SK-N-SH treated with all-trans-retinoic acid at 6 μM for 48 hours (cell line): ENCODE measurements around the gene BIN2.

ENCODE experiments used
- ARNTL ChIP-seq: fragments of 450-650 bp; formaldehyde crosslinking; IDR thresholded peaks from 2 replicates; pipeline ENCODE4 v1.5.0; 2020; ENCODE audit warnings: low read depth, mild to moderate bottlenecking, moderate library complexity, borderline replicate concordance
- ISL1 ChIP-seq: fragments of 250-450 bp; sonication (Bioruptor Pico); IDR thresholded peaks from 2 replicates; pipeline ENCODE4 v2.1.2; 2022; ENCODE audit warnings: mild to moderate bottlenecking, moderate library complexity
- OSR1 ChIP-seq: fragments of 250-450 bp; sonication (Bioruptor Pico); IDR thresholded peaks from 2 replicates; pipeline ENCODE4 v1.8.0; 2022; ENCODE audit warnings: moderate library complexity, mild to moderate bottlenecking, inconsistent platforms
- PPARA ChIP-seq: fragments of 250-450 bp; sonication (Bioruptor Pico); IDR thresholded peaks from 2 replicates; pipeline ENCODE4 v1.5.0; 2020; ENCODE audit warnings: mild to moderate bottlenecking, borderline replicate concordance
- RARB ChIP-seq: fragments of 250-450 bp; sonication (Bioruptor Pico); IDR thresholded peaks from 2 replicates; pipeline ENCODE4 v1.8.0; 2021; ENCODE audit warnings: mild to moderate bottlenecking, moderate library complexity
- TOX ChIP-seq: fragments of 250-450 bp; sonication (Bioruptor Pico); IDR thresholded peaks from 2 replicates; pipeline ENCODE4 v1.8.0; 2021; ENCODE audit warnings: mild to moderate bottlenecking, moderate library complexity, borderline replicate concordance
- ZFP3 ChIP-seq: fragments of 250-450 bp; sonication (Bioruptor Pico); IDR thresholded peaks from 2 replicates; pipeline ENCODE4 v1.5.0; 2020; ENCODE audit warnings: mild to moderate bottlenecking, moderate library complexity
- ZFP30 ChIP-seq: fragments of 450-650 bp; formaldehyde crosslinking; IDR thresholded peaks from 2 replicates; pipeline ENCODE4 v1.5.0; 2022; ENCODE audit warnings: mild to moderate bottlenecking, moderate library complexity
- ZNF70 ChIP-seq: fragments of 450-650 bp; formaldehyde crosslinking; IDR thresholded peaks from 2 replicates; pipeline ENCODE4 v1.5.0; 2020; ENCODE audit warnings: mild to moderate bottlenecking, moderate library complexity
- TF ChIP-seq, protein P1 (sequence below): fragments of 250-450 bp; sonication (Bioruptor Pico); IDR thresholded peaks from 2 replicates; pipeline ENCODE4 v1.8.0; 2020; ENCODE audit warnings: mild to moderate bottlenecking, moderate library complexity, borderline replicate concordance
- TF ChIP-seq, protein P2 (sequence below): fragments of 250-450 bp; sonication (Bioruptor Pico); IDR thresholded peaks from 2 replicates; pipeline ENCODE4 v1.5.1; 2021; ENCODE audit warnings: mild to moderate bottlenecking, moderate library complexity
- TF ChIP-seq, protein P3 (sequence below): fragments of 250-450 bp; sonication (Bioruptor Pico); IDR thresholded peaks from 2 replicates; pipeline ENCODE4 v1.5.1; 2020; ENCODE audit warnings: low read depth, mild to moderate bottlenecking, moderate library complexity

DNA sequence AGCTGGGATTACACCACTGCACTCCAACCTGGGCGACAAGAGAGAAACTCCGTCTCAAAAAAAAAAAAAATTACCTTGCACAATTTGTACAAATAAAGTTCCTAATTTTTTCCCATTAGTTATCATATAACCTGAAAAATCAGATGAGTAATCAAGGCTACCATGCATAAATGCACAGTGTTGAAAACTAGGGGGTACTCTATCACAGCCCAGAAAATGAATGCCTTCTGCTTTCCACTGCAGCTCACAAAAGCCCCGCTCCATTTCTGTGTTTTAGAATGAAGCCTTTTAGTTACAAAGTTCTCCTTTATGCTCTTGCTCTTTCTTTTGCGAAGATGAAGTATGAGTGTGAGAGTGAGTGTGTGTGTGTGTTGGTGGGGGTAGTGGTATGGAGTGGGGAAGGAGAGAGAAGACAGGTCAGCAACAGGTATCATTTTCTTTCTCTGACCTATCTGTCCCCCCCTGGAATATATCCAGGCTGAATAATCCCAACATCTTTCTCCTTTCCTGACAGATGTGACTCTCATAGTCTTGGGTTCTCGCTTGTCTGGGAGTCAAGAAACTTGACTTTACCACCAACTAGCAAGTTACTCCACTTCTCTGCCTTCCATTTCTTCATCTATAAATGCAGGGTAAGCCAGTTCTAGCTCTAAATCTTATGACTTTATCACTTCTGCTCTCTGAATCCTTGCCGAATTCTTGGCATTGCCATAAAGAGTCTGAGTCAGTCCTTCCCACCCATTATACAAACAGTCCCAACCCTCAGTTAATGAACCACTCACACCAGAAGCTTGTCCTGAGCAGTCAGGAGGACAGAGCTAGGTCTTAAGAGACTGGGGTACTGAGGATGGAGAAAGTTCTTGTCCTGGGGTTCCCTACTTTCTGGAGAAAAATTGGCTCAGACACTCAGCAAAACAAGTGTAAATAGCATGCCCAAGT lies 16.1 kb downstream of the BIN2 start:
- TF ChIP-seq, protein P1, sequence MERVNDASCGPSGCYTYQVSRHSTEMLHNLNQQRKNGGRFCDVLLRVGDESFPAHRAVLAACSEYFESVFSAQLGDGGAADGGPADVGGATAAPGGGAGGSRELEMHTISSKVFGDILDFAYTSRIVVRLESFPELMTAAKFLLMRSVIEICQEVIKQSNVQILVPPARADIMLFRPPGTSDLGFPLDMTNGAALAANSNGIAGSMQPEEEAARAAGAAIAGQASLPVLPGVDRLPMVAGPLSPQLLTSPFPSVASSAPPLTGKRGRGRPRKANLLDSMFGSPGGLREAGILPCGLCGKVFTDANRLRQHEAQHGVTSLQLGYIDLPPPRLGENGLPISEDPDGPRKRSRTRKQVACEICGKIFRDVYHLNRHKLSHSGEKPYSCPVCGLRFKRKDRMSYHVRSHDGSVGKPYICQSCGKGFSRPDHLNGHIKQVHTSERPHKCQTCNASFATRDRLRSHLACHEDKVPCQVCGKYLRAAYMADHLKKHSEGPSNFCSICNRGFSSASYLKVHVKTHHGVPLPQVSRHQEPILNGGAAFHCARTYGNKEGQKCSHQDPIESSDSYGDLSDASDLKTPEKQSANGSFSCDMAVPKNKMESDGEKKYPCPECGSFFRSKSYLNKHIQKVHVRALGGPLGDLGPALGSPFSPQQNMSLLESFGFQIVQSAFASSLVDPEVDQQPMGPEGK: no peak
- TF ChIP-seq ISL1 (CRISPR knock-in tag) (no peak), ZFP30 (CRISPR knock-in tag) (no peak), RARB (no peak), ZFP3 (CRISPR knock-in tag) (no peak), ARNTL (CRISPR knock-in tag) (no peak), OSR1 (CRISPR knock-in tag) (no peak), PPARA (CRISPR knock-in tag) (no peak), ZNF70 (CRISPR knock-in tag) (no peak), TOX (no peak)
- TF ChIP-seq, protein P2, sequence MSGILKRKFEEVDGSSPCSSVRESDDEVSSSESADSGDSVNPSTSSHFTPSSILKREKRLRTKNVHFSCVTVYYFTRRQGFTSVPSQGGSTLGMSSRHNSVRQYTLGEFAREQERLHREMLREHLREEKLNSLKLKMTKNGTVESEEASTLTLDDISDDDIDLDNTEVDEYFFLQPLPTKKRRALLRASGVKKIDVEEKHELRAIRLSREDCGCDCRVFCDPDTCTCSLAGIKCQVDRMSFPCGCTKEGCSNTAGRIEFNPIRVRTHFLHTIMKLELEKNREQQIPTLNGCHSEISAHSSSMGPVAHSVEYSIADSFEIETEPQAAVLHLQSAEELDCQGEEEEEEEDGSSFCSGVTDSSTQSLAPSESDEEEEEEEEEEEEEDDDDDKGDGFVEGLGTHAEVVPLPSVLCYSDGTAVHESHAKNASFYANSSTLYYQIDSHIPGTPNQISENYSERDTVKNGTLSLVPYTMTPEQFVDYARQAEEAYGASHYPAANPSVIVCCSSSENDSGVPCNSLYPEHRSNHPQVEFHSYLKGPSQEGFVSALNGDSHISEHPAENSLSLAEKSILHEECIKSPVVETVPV (CRISPR knock-in tag): no peak
- TF ChIP-seq, protein P3, sequence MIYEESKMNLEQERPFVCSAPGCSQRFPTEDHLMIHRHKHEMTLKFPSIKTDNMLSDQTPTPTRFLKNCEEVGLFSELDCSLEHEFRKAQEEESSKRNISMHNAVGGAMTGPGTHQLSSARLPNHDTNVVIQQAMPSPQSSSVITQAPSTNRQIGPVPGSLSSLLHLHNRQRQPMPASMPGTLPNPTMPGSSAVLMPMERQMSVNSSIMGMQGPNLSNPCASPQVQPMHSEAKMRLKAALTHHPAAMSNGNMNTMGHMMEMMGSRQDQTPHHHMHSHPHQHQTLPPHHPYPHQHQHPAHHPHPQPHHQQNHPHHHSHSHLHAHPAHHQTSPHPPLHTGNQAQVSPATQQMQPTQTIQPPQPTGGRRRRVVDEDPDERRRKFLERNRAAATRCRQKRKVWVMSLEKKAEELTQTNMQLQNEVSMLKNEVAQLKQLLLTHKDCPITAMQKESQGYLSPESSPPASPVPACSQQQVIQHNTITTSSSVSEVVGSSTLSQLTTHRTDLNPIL (CRISPR knock-in tag): no peak
